Sigmoid colon (tissue), 7 donors: Measurements from ENCODE around the gene SUMO2. TPM values are rescaled to one million over a fixed set of nuclear protein-coding genes. Genes with fewer than 3 reads are reported as not detected.
"Not testable (repeated sequence)": the region's sequence is repeated elsewhere in the genome, so short reads cannot be mapped to it uniquely, and the experiment has no call there.

Source experiments
- DNase-seq: peaks from one replicate; pipeline ENCODE4 v3.0.0-alpha.2; 2019
- H3K27ac ChIP-seq, 4 donors: fragments of 200-600 bp; sonication (generic); one replicate each; pipeline ENCODE4 v1.5.1; 2016 to 2019; ENCODE audit warnings: mild to moderate bottlenecking in 1 of 4
- H3K27me3 ChIP-seq, 3 donors: fragments of 200-600 bp; sonication (generic); one replicate each; pipeline ENCODE4 v1.5.1; 2019; ENCODE audit warnings: mild to moderate bottlenecking in 1 of 3
- H3K36me3 ChIP-seq, 4 donors: fragments of 200-600 bp; sonication (generic); one replicate each; pipeline ENCODE4 v1.5.1; 2016 to 2019
- H3K4me1 ChIP-seq, 4 donors: fragments of 200-600 bp; sonication (generic); one replicate each; pipeline ENCODE4 v1.5.1; 2017 to 2019
- H3K4me3 ChIP-seq, 4 donors: fragments of 200-600 bp; sonication (generic); one replicate each; pipeline ENCODE4 v1.5.1; 2017 to 2019; ENCODE audit warnings: mild to moderate bottlenecking in 2 of 4, moderate library complexity in 1 of 4
- H3K9me3 ChIP-seq, 4 donors: fragments of 200-600 bp in 3 of 4; sonication (generic) in 3 of 4; one replicate each; pipeline versions ENCODE4 v1.5.1 to v1.6.1; 2013 to 2019
- EP300 ChIP-seq, 4 donors: sonication (generic); formaldehyde crosslinking; IDR thresholded peaks; one replicate each; pipeline ENCODE4 v1.6.1; 2017; ENCODE audit warnings: antibody characterized with exemption in 4 of 4
- POLR2A ChIP-seq, 2 donors: fragments of 450-650 bp; IDR thresholded peaks; one replicate each; pipeline ENCODE4 v1.6.1; 2016; ENCODE audit warnings: antibody characterized with exemption in 2 of 2, mild to moderate bottlenecking in 2 of 2, moderate library complexity in 2 of 2
- POLR2AphosphoS5 ChIP-seq, 4 donors: sonication (generic); formaldehyde crosslinking; IDR thresholded peaks; one replicate each; pipeline ENCODE4 v1.6.1; 2017; ENCODE audit warnings: antibody characterized with exemption in 4 of 4
- WGBS, 2 donors: extraction: QIAGEN DNeasy Blood & Tissue Kit; methylation state at CpG; one replicate each; pipeline ENCODE4 v1.1.7; 2013; 5-methylcytosine and 5-hydroxymethylcytosine counted together
- intact Hi-C: fragments of 100-400 bp; cut with DNase I; formaldehyde crosslinking; loops from one replicate; pipeline ENCODE4 v1.15.1; 2023
- polyA plus RNA-seq, 3 donors: library from polyadenylated mRNA; stranded (reverse); fragments of 200-250 nt; gene quantifications; one replicate each; pipeline ENCODE4 v1.2.3, GENCODE V29; 2013
- total RNA-seq, 4 donors: library from RNA; depleted of rRNA; stranded (reverse); fragments of >200 nt; gene quantifications; one replicate each; pipeline ENCODE4 v1.1.0, GENCODE V29; 2016
- TF ChIP-seq, protein P1 (sequence below), 4 experiments: fragments of 450-650 bp in 3 of 4; fragments of 200-600 bp in 1 of 4; IDR thresholded peaks; one replicate each; pipeline ENCODE4 v1.5.1; 2016 to 2019; ENCODE audit warnings: antibody characterized with exemption in 4 of 4, mild to moderate bottlenecking in 3 of 4, moderate library complexity in 2 of 4
- donor health status: healthy with polysubstance abuse.
- donor health status: Bipolar disorder and iron deficiency.
- donor health status: healthy.

The SUMO2 gene
- total and polyA plus RNA-seq, 7 donors = 63.0 to 130 (median 97.4) TPM

DNA sequence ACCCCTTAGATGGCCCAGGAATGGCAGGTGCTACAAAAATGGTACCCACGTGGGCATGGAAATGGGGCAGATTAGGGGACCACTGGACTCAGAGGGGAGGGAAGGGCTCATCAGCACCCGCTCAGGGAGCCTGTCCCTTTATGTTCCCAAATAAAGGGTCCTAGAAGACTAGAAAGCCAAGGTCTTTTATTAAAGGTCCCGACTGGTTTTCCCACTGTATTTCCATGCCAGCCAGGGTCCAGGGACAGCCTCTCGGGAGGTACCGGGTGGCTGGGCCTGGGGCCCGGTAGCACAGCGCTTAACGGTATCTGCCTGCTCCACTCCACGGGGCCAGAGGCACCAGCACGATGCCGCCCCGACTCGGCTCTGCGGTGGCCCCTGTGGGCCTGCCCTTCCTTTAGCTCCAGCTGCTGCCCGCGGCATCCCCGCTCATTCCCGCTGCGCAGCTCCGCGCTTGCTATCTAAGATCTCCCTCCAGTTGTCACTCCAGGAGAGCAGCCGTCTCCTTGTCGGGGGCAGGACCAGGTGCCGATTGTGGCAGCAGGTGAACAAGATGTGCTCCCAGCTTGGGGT, 52.6 kb downstream of the SUMO2 start:
- TF ChIP-seq POLR2A (IDR thresholded peaks at IDR 0.05) = no peak
- TF ChIP-seq EP300 (IDR thresholded peaks at IDR 0.05) = no peak
- TF ChIP-seq POLR2AphosphoS5 (IDR thresholded peaks at IDR 0.05) = no peak
- TF ChIP-seq, protein P1, sequence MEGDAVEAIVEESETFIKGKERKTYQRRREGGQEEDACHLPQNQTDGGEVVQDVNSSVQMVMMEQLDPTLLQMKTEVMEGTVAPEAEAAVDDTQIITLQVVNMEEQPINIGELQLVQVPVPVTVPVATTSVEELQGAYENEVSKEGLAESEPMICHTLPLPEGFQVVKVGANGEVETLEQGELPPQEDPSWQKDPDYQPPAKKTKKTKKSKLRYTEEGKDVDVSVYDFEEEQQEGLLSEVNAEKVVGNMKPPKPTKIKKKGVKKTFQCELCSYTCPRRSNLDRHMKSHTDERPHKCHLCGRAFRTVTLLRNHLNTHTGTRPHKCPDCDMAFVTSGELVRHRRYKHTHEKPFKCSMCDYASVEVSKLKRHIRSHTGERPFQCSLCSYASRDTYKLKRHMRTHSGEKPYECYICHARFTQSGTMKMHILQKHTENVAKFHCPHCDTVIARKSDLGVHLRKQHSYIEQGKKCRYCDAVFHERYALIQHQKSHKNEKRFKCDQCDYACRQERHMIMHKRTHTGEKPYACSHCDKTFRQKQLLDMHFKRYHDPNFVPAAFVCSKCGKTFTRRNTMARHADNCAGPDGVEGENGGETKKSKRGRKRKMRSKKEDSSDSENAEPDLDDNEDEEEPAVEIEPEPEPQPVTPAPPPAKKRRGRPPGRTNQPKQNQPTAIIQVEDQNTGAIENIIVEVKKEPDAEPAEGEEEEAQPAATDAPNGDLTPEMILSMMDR (IDR thresholded peaks at IDR 0.05) = no peak
- H3K27me3 ChIP-seq = no peaks in the 10 kb centered on the region
- H3K4me3 ChIP-seq = peak overlapping the region in 3 of 4 donors; percentile 68 to 74 (median 73)
- peaks cover 0 to 23% (median 11%) of the 10 kb centered on the region in 4 donors for H3K4me1 ChIP-seq
- no peaks in the 10 kb centered on the region for H3K9me3 ChIP-seq
- peaks cover 0 to 19% (median 5%) of the 10 kb centered on the region in 4 donors for H3K36me3 ChIP-seq
- 70 to 83% methylated on average over 24 of the region's 24 CpGs for WGBS, 2 donors
- no peak for DNase-seq
- H3K27ac ChIP-seq = peak overlapping the region; percentile 88 to 91 (median 88)
- intact Hi-C loops = loop anchor here (2.0 to 5.0 kb wide), 2 partner anchors 52 to 71 kb away; partner anchors contain the start of gene SUMO2

DNA sequence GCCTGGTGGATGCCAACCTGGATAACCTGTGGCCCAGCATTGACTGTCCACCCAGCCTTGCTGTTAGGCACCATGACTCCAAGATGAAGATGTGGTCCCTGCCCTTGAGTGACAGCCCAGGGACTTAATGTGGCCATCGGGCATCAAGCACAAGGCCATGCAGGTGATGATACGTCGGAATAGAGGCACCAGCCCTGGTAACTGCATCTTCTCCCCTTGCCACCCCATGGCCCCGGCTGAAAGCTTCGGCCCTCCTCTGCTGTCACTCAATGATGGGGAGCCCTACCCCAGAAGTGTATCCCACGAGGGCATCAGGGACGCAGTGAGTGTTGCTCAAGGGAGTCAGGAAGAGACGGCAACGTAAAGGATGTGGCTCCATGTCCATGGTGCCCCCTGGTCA, 53.2 kb downstream of the SUMO2 start:
- Histone ChIP-seq H3K9me3 (no peaks in the 10 kb centered on the region), H3K36me3 (peaks cover 0 to 19% (median 5%) of the 10 kb centered on the region in 4 donors), H3K27ac (no peak overlapping the region), H3K4me3 (no peak overlapping the region), H3K27me3 (no peaks in the 10 kb centered on the region), H3K4me1 (peaks cover 0 to 23% (median 11%) of the 10 kb centered on the region in 4 donors)
- no peak for TF ChIP-seq EP300 (IDR thresholded peaks at IDR 0.05)
- TF ChIP-seq, protein P1 (IDR thresholded peaks at IDR 0.05) = no peak
- no peak for TF ChIP-seq POLR2AphosphoS5 (IDR thresholded peaks at IDR 0.05)
- no peak for TF ChIP-seq POLR2A (IDR thresholded peaks at IDR 0.05)
- DNase-seq = no peak
- 88 to 92% methylated on average over 9 of the region's 9 CpGs for WGBS, 2 donors
- intact Hi-C loops = no loop called here

DNA sequence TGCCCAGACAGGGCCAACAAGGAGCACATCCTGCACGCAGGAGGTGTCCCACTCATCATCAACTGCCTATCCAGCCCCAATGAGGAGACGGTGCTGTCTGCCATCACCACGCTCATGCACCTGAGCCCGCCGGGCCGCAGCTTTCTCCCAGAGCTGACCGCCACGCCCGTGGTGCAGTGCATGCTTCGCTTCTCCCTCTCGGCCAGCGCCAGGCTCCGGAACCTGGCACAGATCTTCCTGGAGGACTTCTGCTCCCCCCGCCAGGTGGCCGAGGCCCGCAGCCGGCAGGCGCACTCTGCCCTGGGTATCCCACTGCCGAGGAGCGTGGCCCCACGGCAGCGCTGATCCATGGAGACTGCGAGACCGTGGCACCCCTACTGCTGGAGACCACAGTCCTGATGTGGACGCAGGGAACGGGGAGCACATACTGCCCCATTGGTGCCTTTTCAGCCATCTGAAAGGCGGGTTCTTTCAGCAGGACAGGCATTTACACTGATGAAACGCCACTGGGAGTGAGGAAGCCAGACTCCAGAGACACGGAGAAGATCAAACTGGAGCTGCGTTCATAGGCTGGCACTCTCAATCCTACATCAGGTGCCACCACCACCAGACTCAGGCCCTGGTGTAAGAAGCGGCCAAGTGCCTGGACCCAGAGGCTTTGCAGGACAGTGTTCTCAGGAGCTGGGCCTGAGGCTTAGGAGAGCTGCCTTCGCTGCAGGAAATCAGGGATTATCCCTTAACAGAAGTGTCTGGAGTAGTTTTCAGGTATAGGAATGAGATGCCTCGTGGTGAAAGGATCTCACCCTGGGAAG, 53.9 kb downstream of the SUMO2 start:
- intact Hi-C loops = no loop called here
- WGBS, 2 donors = 88 to 93% methylated on average over 33 of the region's 33 CpGs
- Histone ChIP-seq H3K4me1 (peaks cover 0 to 23% (median 11%) of the 10 kb centered on the region in 4 donors), H3K27ac (no peak overlapping the region), H3K9me3 (no peaks in the 10 kb centered on the region), H3K27me3 (no peaks in the 10 kb centered on the region), H3K36me3 (peaks cover 0 to 19% (median 5%) of the 10 kb centered on the region in 4 donors), H3K4me3 (no peak overlapping the region)
- TF ChIP-seq EP300 (IDR thresholded peaks at IDR 0.05) (no peak), POLR2AphosphoS5 (IDR thresholded peaks at IDR 0.05) (no peak), POLR2A (IDR thresholded peaks at IDR 0.05) (no peak)
- TF ChIP-seq, protein P1 (IDR thresholded peaks at IDR 0.05) = no peak
- no peak for DNase-seq

DNA sequence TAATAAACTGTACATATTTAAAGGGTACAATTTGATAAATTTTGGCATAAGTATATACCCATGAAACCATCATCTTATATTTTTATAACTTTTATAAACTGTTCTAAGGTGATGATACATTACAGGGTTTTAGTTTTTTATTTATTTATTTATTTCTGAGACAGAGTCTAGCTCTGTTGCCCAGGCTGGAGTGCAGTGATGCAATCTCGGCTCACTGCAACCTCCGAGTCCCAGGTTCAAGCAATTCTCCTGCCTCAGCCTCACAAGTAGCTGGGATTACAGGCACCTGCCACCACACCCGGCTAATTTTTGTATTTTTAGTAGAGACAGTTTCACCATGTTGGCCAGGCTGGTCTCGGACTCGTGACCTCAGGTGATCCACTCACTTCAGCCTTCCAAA, 54.8 kb downstream of the SUMO2 start:
- peaks cover 0 to 23% (median 11%) of the 10 kb centered on the region in 4 donors for H3K4me1 ChIP-seq

DNA sequence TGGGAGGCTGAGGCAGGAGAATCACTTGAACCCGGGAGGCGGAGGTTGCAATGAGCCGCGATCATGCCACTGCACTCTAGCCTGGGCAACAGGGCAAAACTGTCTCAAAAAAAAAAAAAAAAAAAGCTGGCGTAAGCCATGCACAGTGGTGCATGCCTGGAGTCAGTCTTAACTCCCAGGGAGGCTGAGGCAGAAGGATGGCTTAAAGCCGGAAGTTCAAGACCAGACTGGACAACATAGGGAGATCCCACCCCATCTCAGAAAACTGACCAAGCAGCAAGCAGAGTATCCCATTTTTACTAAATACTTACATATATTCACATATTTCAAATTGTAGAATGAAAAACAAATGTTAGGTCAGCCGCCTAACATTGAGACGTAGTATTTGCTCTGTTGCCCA, 55.8 kb downstream of the SUMO2 start:
- H3K4me1 ChIP-seq = peaks cover 0 to 18% (median 11%) of the 10 kb centered on the region in 4 donors
- H3K36me3 ChIP-seq = peaks cover 0 to 19% (median 5%) of the 10 kb centered on the region in 4 donors
- no peaks in the 10 kb centered on the region for H3K27me3 ChIP-seq
- H3K4me3 ChIP-seq = no peak overlapping the region
- no peak for DNase-seq
- H3K9me3 ChIP-seq = no peaks in the 10 kb centered on the region
- intact Hi-C loops = no loop called here
- WGBS, 2 donors = 85 to 97% methylated on average over 8 of the region's 8 CpGs
- TF ChIP-seq EP300 (IDR thresholded peaks at IDR 0.05) (no peak), POLR2A (IDR thresholded peaks at IDR 0.05) (no peak), POLR2AphosphoS5 (IDR thresholded peaks at IDR 0.05) (no peak)
- TF ChIP-seq, protein P1 (IDR thresholded peaks at IDR 0.05) = no peak
- no peak overlapping the region for H3K27ac ChIP-seq

More for the DNA sequence above, 54.8 kb downstream of the SUMO2 start:
- DNase-seq, intact Hi-C loops, H3K27me3 ChIP-seq, H3K27ac ChIP-seq, H3K9me3 ChIP-seq, H3K4me3 ChIP-seq: not testable (repeated sequence)
- peaks cover 0 to 19% (median 5%) of the 10 kb centered on the region in 4 donors for H3K36me3 ChIP-seq
- 22 to 79% methylated on average over 5 of the region's 5 CpGs for WGBS, 2 donors
